ENCODE results near the gene DNAJC16. TPM values are rescaled to one million over a fixed set of nuclear protein-coding genes. Genes with fewer than 3 reads are reported as not detected.

The DNAJC16 gene
- total RNA-seq, 1 experiment from 2014 or later = 20.7 TPM

DNA sequence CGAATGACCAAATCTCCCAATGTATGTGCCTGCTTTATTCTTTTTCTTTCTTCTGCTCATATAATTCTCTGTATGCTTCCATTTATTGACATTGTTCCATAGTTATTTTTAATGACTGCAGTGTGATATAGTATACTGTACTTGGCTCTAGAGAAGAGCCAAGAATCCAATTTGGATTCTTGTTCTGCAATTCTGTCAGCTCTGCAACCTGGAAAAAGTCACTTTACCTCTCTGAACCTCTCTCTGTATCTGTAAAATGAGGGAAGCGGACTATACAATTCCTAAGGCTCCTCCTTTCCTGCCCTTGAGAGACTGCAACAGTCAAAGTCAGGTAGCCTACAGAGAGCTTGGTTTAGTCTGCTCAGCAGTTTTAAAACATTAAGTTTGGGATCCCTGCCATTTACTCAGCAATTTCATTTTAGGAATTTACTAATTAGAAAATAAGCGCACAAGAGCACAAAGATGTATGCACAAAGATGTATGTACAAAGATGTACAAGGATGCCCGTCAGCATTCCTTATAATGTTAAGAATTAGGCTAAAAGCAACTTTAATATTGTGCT lies 14.7 kb downstream of the DNAJC16 start:
- Mint-ChIP-seq H3K36me3 (ENCODE audit: insufficient read depth in 1 of 3, low read depth in 3 of 3) (peaks cover 15 to 65% (median 36%) of the 10 kb centered on the region in 3 experiments; a peak in 6 of 7 replicates), H3K4me3 (no peak overlapping the region), H3K9me3 (no peaks in the 10 kb centered on the region), H3K27me3 (ENCODE audit: low read depth) (no peaks in the 10 kb centered on the region), H3K4me1 (no peaks in the 10 kb centered on the region), H3K27ac (no peak overlapping the region)
- H3K79me2 ChIP-seq (ENCODE audit: insufficient read depth, low read length) = no peaks in the 10 kb centered on the region
- no peak overlapping the region for H3K9ac ChIP-seq (ENCODE audit: extremely low read depth, insufficient read length, low read length)
- no peaks in the 10 kb centered on the region for H3K4me1 ChIP-seq (ENCODE audit: insufficient read depth, low read length)
- H2BK20ac ChIP-seq (ENCODE audit: low read depth, low read length, poor library complexity, severe bottlenecking) = no peak overlapping the region
- no peaks in the 10 kb centered on the region for H3K27me3 ChIP-seq (ENCODE audit: insufficient read depth, low read length)
- no peak overlapping the region for H2BK15ac ChIP-seq (ENCODE audit: low read depth, low read length)
- no peak overlapping the region for H2BK120ac ChIP-seq (ENCODE audit: low read depth, low read length, poor library complexity, severe bottlenecking)
- no peak overlapping the region for H2BK5ac ChIP-seq (ENCODE audit: insufficient read length, low read length)
- no peaks in the 10 kb centered on the region for H3K79me1 ChIP-seq (ENCODE audit: insufficient read depth, low read depth, low read length, poor library complexity, severe bottlenecking)
- H3K4ac ChIP-seq (ENCODE audit: low read depth, low read length) = no peak overlapping the region
- no peaks in the 10 kb centered on the region for H3K9me3 ChIP-seq (ENCODE audit: control insufficient read depth, low read depth, low read length)
- H4K91ac ChIP-seq (ENCODE audit: insufficient read length, low read depth, low read length) = no peak overlapping the region
- no peak overlapping the region for H4K8ac ChIP-seq (replicated peaks; ENCODE audit: insufficient read length, low read depth, low read length)
- H3K18ac ChIP-seq (ENCODE audit: insufficient read length, low read depth, low read length) = no peak overlapping the region
- no peak overlapping the region for H3K23ac ChIP-seq (ENCODE audit: insufficient read length, low read depth, low read length)
- H2AFZ ChIP-seq (ENCODE audit: low read length) = no peak overlapping the region
- H2AK5ac ChIP-seq (ENCODE audit: insufficient read length, low read length) = no peak overlapping the region
- TF ChIP-seq CTCF (conservative IDR thresholded peaks at IDR 0.05) = no peak
- no peak overlapping the region for H3K4me2 ChIP-seq (ENCODE audit: insufficient read depth, insufficient read length, low read length)
- H3K27ac ChIP-seq (ENCODE audit: insufficient read length, low read depth, low read length) = no peak overlapping the region
- no peak for DNase-seq
- no peak overlapping the region for H3T11ph ChIP-seq (ENCODE audit: low read length)
- no peak overlapping the region for H4K5ac ChIP-seq (ENCODE audit: insufficient read length, low read depth, low read length)
- no peaks in the 10 kb centered on the region for H4K20me1 ChIP-seq (ENCODE audit: control insufficient read depth, insufficient read depth, insufficient read length)
- H3K56ac ChIP-seq (ENCODE audit: insufficient read length, low read depth, low read length) = no peak overlapping the region
- no CpG with 5 or more reads among the region's 4 CpGs for WGBS (ENCODE audit: extremely low coverage, insufficient read length, low lambda C conversion rate)
- no peak overlapping the region for H2BK12ac ChIP-seq (ENCODE audit: insufficient read length, low read depth, low read length)
- no peak overlapping the region for H3K14ac ChIP-seq (ENCODE audit: insufficient read depth, low read length)
- H3K23me2 ChIP-seq (ENCODE audit: insufficient read length, low read depth, low read length, poor library complexity, severe bottlenecking) = no peaks in the 10 kb centered on the region

Measured in H9 (cell line).